Cerebellar cortex (tissue), 1 donor: ENCODE results near the gene GRHL3.
A peak's percentile ranks its signal among the peaks of the same experiment; 100 is the strongest.
"Not testable (repeated sequence)": the region's sequence is repeated elsewhere in the genome, so short reads cannot be mapped to it uniquely, and the experiment has no call there.

Experiments used
- DNase-seq: peaks from one replicate; pipeline ENCODE4 v3.0.0-alpha.2; 2015; ENCODE audit warnings: low spot score

GRHL3 gene

DNA sequence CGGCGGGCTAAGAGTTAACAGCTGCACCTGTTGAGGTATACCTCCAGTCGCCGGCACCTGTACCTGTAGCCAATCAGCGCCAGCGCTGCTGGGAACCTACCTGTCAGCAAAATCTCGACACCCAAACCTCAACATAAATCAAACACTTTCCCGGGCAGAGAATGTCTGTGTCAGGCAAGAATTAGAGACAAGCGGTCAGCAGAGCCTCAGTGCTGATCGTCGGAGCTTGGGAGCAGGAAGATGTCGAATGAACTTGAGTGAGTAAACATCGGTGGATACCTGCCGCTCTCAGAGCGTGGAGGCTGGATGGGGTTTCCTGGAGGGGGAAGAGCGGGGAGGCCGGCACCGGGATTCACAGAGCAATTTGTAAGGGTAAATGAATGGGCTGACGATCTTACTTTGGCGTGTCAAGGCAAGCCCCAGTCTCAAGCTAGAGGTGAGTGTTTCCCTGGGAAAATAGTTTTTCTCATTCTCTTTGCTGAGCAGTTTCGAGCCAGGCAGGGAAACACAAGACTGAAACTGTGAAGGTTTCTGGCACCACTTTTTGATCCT is at the start of gene GRHL3:
TSS of gene GRHL3 (plus strand) at position 46 of the 552 bp plus-strand sequence. CDS start at position 241, 195 bp downstream.
- peak; percentile 31 for DNase-seq

DNA sequence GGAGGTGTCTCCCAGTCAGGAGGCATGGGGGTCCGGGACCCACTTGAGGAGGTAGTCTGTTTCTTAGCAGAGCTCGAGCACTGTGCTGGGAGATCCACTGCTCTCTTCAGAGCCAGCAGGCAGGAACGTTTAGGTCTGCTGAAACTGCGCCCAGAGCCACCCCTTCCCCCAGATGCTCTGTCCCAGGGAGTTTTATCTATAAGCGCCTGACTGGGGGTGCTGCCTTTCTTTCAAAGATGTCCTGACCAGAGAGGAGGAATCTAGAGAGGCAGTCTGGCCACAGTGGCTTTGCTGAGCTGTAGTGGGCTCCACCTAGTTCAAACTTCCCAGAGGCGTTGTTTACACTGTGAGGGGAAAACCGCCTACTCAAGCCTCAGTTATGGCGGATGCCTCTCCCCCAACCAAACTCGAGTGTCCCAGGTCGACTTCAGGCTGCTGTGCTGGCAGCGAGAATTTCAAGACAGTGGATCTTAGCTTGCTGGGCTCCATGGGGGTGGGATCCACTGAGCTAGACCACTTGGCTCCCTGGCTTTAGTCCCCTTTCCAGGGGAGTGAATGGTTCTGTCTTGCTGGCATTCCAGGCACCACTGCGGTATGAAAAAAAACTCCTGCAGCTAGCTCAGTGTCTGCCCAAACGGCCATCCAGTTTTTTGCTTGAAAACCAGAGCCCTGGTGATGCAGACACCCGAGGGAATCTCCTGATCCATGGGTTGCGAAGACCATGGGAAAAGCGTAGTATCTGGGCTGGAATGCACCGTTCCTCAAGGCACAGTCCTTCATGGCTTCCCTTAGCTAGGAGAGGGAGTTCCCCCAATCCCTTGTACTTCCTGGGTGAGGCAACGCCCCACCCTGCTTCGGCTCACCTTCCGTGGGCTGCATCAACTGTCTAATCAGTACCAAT is 44.7 kb upstream of the GRHL3 start:
- DNase-seq: not testable (repeated sequence)

DNA sequence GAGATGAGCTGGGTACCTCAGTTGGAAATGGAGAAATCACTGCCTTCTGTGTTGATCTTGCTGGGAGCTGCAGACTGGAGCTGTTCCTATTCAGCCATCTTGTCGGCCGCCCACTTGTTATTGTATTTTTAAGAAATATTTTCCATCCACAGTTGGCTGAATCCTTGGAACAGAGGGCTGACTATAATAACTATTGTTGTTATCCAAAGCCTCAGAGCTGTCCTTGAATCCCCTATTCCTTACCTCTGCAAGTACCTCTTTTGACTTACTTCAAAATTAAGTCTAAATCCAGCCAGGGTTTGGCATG is 44.1 kb upstream of the GRHL3 start:
- no peak for DNase-seq

DNA sequence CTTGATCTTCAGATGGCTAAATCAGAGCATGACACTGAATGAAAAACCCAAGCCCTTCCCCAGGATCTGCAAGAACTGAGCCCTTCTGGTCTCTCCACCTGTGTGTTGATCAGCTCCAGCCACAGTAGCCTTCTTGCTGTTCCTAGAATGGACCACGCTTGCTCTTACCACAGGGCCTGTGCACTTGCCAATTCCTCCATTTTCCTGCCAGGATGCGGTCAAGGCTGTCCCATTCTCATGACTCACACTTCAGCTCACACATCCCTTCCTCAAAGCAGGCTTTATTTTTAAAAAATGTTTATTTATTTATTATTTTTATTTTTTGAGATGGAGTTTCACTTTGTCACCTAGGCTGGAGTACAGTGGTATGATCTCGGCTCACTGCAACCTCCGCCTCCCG is 43.6 kb upstream of the GRHL3 start:
- DNase-seq: no peak

DNA sequence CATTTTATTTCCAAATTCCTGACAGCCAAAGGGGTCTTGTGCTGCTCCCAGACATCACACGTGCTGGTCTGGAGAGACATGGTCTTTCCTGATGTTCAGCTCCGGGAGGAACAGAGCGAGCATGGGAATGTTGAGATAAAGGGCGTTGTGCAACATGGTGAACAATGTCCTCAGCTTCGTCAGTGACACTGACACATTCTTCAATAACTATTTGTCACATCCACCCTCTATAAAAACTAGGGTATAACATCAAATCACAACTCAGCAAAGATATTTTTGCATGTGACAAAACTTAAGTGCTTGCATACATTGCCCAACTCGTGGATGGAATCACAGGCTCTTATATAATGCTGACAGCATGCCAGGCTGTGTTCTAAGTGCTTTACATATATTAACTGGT is 42.4 kb upstream of the GRHL3 start:
- no peak for DNase-seq

DNA sequence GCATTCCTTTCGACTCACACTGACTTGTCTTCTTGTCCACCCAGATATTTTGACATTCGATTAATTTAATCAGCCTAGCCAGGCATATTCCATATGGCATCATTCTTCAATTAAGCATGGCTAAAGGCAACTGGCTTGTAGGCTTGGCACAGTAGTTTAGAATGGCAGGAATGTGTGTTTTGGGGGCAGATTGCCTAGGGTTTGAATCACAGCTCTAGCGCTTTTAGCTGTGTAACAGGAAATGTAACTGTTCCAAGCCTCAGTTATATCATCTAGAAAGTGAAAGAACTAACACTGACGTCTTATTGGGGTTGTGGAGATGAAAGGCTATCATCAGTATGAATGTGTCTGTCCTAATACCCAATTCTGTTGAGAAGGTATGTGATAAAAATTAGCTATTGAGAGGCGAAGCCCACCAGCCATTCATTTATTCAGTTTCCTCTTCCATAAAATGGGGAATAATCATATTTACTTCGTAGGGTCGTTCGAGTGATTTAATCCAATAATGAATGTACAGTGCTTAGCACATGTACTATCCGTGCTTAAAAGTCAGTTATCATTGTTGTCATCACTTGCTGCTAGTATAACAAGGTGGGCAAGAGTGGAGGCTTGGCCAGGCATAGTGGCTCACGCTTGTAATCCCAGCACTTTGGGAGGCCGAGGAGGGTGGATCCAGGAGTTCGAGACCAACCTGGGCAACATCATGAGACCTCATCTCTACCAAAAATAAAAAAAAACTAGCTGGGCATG is 41.6 kb upstream of the GRHL3 start:
- peak; percentile 29 for DNase-seq

DNA sequence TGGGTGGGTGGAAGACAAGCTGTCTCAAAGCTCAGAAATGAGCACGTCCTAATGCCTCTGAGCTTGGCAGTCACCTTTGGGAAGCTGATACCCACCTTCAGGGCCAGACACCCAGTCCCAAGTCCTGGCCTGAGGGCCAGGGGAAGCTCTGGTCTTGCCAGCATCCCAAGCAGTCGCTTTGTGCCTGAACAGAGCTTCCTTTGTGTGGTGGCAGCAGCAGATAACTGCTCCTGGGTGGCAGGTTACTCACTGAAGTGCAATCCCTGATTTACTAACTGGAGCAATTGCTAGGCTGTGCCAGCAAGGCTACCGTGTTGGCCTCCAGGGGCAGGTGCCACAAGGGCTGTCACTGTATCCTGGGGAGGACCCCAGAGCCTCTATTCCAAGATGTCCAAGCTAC is 40.4 kb upstream of the GRHL3 start:
- DNase-seq: no peak

DNA sequence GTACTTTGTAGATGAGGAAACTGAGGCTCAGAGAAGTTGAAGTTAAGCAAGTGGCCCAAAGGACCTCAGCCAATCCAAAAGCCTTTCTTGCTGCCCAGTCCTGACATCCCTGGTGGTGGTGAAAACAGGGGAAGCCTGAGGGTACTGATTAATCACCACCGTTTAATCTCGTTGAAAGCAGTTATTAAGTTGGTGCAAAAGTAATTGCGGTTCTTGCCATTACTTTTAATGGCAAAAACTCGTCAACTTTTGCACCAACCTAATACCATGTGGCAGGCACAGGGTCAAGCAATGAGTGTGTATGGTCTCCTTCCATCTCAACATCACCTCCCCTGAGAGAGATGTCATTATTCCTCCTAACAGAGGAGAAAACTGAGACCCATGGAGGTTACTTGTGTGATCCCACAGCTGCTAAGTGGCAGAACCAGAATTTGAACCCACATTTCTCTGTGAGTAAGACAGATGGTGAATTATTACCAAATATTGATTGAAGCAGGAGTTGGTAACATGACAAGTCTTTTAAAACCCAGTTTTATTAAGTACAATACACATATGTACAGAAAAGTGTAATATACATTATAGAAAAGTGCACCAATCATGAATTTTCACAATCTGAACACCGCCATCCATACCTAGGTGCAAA is 39.4 kb upstream of the GRHL3 start:
- DNase-seq: no peak

DNA sequence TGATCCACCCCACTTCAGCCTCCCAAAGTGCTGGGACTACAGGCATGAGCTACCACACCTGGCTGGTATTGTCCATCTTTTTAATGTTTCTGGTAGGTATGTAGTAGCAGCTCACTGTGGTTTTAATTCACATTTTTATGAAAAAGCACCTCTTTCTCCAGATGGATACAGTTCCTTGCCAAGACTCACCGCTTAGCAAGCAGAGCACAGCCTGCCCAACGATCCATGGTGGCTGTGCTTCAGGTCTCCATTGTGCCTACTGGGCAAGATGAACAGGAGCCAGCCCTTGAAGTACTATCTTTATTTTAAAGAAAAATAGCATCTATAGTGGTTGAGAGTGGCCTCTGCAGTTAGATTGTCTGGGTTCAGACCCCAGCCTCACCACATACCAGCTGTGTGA is 37.6 kb upstream of the GRHL3 start:
- peak; percentile 90 for DNase-seq

DNA sequence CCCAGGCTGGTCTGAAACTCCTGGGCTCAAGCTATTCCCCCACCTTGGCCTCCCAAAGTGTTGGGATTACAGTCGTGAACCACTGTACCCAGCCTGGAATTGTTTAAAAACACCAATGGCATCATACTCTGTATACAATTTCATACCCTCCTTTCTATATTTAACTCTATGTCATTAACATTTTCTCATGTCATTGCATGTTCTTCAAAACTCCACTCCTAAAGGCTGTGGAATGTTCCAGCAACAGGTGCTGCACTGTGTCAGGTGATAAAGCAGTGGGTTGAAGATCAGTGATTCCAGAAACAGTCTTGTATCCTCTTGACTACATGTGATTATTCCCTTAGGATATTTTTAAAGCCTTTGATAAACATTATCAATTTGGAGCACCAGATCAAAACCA is 36.7 kb upstream of the GRHL3 start:
- DNase-seq: no peak

DNA sequence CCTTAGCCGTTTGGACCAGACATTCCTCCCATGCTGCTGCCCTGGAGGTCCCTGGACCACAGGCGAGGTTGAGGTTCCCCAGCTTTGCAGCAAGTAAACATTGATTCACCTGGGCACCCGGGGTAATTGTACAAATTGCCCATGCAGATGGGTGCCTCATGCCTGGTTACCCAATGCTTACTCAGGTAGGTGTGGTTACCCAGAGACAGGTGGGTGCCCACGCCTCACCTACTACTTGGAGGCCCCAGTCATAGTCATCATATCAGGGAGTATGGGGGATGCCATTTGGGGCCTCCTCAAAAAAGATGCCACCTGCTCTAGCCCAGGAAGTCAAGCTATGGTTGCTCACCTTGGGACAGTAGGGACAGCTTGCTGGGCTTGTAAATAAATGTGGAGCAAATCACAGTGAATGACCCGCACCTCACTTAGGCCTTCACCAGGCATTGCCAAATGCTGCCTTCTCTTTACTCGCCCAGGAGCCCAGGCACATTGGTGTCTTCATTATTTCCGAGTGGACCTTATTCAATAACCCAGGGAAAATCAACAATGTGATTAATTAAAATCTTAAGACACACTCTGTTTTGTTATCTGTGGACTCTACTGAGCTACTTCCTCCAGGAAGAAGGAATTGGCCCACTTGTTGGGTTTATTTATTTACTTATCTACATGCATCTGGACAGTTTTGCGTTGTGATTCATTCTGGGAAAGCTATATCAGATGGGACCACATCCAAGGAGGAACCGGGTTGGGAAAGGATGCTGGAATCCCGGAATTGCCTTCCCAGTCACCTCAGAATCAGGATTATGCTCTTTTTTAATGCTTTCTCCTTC is 35.6 kb upstream of the GRHL3 start:
- no peak for DNase-seq

DNA sequence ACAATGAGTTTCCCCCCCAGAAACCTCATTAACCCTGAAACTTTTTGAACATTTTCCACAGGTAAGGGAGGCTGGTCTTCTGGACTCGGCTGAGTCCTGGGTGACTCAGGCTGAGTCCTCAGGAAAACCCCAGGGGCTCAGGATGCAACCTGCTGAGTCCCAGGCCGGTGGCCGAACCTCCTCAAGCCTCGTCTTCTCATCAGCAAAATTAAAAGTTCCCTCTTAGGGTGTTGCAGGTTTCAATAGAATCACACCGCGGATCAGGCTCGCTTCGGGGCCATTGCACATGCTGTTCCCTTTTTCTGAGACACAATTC is 35.0 kb upstream of the GRHL3 start:
- DNase-seq: no peak

DNA sequence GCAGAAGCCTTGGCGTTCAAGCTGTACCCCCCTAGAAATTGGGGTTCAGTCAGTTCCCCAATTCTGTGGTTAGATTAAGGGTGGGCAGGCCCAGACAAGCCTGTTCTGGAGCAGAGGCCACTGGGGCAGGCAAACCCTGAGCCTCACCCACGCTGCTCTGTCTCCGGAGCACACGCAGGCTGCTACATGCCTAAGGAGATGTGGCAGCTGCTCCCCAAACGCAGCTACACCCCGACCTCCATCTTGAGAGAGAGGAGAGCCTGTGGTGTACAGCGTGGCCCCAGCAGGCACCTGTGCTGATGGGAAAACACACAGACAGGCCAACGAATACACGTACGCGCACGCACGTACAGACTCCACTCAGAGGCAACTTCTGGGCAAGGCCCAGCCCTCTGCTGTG is 33.9 kb upstream of the GRHL3 start:
- no peak for DNase-seq

DNA sequence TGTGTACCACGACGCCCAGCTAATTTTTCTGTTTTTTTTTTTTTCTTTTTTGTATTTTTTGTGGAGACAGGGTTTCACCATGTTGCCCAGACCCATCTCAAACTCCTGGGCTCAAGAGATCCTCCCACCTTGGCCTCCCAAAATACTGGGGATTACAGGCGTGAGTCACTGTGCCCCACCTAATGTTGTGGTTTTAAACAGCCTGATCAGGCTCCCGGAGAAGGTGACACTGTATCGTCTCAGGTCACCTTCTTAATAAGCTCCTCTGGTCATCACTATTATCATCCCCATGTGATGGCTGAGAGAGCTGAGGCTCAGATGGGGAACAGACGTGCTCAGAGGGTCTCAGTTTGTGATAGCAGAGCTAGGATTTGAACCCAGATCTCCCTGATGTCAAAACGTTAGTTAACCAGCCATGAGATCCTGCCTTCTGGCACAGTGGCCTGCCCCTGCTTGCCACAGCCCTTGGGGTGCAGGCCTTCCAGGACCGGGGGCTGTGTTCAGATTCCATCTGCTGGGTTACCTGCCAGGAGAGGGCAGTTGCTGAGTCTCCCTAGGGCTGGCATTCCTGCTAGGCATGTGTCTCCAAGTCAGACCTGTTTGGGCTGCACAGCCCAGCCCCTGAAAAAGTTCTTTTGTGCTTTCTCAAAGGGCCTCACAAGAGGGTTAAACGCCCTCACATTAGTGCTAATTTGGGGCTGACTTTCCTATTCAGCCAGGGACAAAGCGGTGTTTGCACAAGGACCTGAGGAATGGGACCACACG is 32.7 kb upstream of the GRHL3 start:
- DNase-seq: no peak

DNA sequence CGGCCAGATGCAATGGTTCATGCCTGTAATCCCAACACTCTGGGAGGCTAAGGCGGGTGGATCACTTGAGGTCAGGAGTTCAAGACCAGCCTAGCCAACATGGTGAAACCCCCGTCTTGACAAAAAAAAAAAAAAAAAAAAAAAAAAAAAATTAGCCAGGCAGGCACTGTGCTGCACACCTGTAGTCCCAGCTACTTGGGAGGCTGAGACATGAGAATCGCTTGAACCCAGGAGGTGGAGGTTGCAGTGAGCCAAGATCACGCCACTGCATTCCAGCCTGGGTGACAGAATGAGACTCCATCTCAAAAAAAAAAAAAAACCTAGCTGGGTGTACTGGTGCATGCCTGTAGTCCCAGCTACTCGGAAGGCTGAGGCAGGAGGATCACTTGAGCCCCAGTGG is 31.4 kb upstream of the GRHL3 start:
- DNase-seq: not testable (repeated sequence)

DNA sequence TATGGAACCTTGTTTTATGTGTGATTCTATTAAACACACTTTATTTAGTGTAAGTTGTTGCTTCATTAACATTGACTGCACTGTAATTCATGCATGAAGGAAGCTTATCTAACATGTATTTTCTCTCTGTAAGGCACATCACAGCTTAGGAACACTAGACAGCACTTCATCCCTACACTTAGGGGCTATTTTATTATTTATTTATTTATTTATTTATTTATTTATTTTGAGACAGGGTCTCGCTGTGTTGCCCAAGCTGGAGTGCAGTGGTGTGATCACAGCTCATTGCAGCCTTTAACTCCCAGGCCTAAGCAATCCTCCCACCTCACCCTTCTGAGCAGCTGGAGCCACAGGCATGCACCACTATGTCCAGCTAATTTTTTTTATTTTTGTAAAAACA is 30.7 kb upstream of the GRHL3 start:
- no peak for DNase-seq

DNA sequence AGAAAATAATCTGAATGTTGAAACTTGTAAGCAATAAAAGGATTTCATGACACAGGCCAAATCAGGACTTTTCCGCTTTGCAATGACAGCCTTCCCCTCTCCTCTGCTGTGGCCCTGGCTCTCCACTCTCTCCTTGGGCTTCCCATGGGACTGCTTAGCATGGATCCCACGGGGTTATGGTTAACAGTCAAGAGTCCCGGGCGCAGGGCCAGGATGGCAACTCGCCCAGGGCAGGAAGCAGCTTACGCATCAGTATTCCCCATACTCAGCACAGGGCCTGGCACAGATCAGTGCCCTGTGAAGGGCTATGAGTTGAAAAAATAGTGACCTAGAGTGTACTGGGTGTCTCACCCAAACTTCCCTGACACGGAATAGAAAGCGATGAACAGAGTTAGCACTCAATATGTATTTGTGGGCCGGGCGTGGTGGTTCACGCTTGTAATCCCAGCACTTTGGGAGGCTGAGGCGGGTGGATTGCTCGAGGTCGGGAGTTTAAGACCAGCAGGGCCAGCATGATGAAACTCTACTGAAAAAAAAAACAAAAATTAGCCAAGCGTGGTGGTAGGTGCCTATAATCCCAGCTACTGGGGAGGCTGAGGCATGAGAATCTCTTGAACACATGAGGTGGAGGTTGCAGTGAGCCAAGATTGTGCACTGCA is 29.1 kb upstream of the GRHL3 start:
- DNase-seq: peak; percentile 29

DNA sequence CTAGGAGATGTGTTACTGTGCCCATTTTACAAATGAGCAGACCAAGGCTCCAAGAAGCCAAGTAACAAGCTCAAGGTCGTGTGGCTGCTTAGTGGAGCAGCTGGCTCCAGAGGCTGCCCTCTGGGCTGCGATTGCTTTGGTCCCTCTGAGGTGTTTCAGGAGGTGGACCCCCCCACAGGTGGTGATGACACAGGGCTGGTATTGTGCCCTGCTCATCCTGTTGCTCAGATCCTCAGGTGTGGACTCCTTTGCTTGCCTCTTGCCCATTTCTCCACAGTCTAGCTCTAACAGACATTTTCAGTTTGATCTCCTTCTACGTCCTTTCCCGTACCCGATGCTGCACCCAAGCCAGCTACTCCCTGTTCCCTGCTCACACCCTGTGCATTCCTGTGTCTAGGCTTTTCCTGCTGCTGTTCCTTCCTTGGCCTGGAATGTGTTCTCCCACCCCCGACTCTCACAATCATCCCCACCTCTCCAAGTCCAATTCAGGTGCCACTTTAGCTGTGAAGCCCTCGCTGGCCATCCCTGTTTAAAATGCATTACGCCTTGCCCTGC is 28.1 kb upstream of the GRHL3 start:
- DNase-seq: no peak

DNA sequence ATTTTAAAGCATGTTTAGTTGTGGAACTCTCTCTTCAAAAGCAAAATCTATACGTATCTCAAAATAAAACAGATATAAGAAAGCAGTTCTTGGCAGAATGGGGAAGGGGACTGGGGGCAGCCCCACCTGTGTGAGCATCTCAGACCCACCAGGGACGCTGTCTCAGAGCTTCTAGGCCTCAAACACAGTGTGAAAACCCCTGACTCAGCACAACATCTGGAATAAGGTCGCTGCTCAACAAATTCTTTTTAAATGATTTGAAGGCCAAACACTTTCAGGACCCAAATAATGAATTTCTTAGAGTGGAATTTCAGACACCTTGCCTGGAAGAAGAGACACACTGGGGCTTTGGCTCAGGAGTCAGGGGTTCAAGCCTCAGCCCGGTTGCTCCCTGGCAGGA is 27.1 kb upstream of the GRHL3 start:
- DNase-seq: no peak

DNA sequence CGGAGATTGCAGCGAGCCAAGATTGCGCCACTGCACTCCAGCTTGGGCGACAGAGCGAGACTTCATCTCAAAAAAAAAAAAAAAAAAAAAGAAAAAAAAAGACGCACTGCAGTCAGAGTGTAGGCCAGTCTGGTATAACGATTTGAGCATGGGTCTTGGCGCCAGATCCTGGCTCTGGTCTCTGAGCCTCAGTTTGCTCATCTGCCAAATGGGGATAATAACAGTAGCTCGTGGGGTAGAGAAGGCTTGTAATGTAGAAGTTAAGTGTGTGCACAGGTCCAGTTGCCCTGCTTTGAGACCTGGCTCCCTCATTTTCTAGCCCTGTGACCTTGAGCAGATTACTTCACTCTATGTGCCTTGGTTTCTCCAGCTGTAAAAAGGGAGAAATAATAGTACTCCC is 26.3 kb upstream of the GRHL3 start:
- DNase-seq: no peak
